T-helper 1 cell treated with Interleukin-12 subunit alpha and Interleukin-12 subunit beta and Interleukin-4 antibody, amounts not matched to agents 30 μg/mL and 1 μg/mL, for 36 hours (primary cell): ENCODE results near the gene CDYL.

Source experiments
- H3K27ac Mint-ChIP-seq: one replicate; pipeline ENCODE4 v1.8.0; 2021; ENCODE audit warnings: mild to moderate bottlenecking, mixed read lengths
- H3K27me3 Mint-ChIP-seq: one replicate; pipeline ENCODE4 v1.8.0; 2021; ENCODE audit warnings: low read depth, mixed read lengths
- H3K36me3 Mint-ChIP-seq: one replicate; pipeline ENCODE4 v1.8.0; 2021; ENCODE audit warnings: low read depth, mixed read lengths
- H3K4me1 Mint-ChIP-seq: one replicate; pipeline ENCODE4 v1.8.0; 2021; ENCODE audit warnings: low read depth, mixed read lengths
- H3K4me3 Mint-ChIP-seq: one replicate; pipeline ENCODE4 v1.8.0; 2021; ENCODE audit warnings: mild to moderate bottlenecking, moderate library complexity, mixed read lengths
- H3K9me3 Mint-ChIP-seq: one replicate; pipeline ENCODE4 v1.8.0; 2021; ENCODE audit warnings: mixed read lengths

Gene CDYL

GRCh38 chr6:4973982-4974745 lies 198.0 kb downstream of the CDYL start:
- Mint-ChIP-seq H3K27ac (no peak overlapping the region), H3K4me1 (no peaks in the 10 kb centered on the region), H3K36me3 (no peaks in the 10 kb centered on the region), H3K27me3 (no peaks in the 10 kb centered on the region), H3K9me3 (no peaks in the 10 kb centered on the region), H3K4me3 (no peak overlapping the region)

GRCh38 chr6:4974962-4975361 lies 198.8 kb downstream of the CDYL start:
- Mint-ChIP-seq H3K4me3 (no peak overlapping the region), H3K27ac (no peak overlapping the region), H3K27me3 (no peaks in the 10 kb centered on the region), H3K36me3 (no peaks in the 10 kb centered on the region), H3K4me1 (no peaks in the 10 kb centered on the region), H3K9me3 (peaks cover 5% of the 10 kb centered on the region)

GRCh38 chr6:4975506-4975905 lies 199.3 kb downstream of the CDYL start:
- Mint-ChIP-seq H3K4me3 (no peak overlapping the region), H3K27ac (no peak overlapping the region), H3K4me1 (no peaks in the 10 kb centered on the region), H3K27me3 (no peaks in the 10 kb centered on the region), H3K9me3 (peaks cover 9% of the 10 kb centered on the region), H3K36me3 (no peaks in the 10 kb centered on the region)

GRCh38 chr6:4977468-4977867 lies 201.3 kb downstream of the CDYL start:
- Mint-ChIP-seq H3K4me1 (no peaks in the 10 kb centered on the region), H3K9me3 (peaks cover 13% of the 10 kb centered on the region), H3K27ac (no peak overlapping the region), H3K27me3 (no peaks in the 10 kb centered on the region), H3K4me3 (no peak overlapping the region), H3K36me3 (no peaks in the 10 kb centered on the region)

GRCh38 chr6:4979426-4979825 lies 203.2 kb downstream of the CDYL start:
- H3K36me3 Mint-ChIP-seq: no peaks in the 10 kb centered on the region
- H3K27ac Mint-ChIP-seq: no peak overlapping the region
- H3K9me3 Mint-ChIP-seq: peaks cover 13% of the 10 kb centered on the region
- no peaks in the 10 kb centered on the region for H3K27me3 Mint-ChIP-seq
- H3K4me3 Mint-ChIP-seq: no peak overlapping the region
- no peaks in the 10 kb centered on the region for H3K4me1 Mint-ChIP-seq

- Mint-ChIP-seq H3K4me3 (no peak overlapping the region), H3K9me3 (peaks cover 13% of the 10 kb centered on the region), H3K4me1 (no peaks in the 10 kb centered on the region), H3K27me3 (no peaks in the 10 kb centered on the region), H3K27ac (no peak overlapping the region), H3K36me3 (no peaks in the 10 kb centered on the region)
These were observed 205.6 kb downstream of the CDYL start for GRCh38 chr6:4981761-4982160.

- Mint-ChIP-seq H3K4me1 (no peaks in the 10 kb centered on the region), H3K27ac (no peak overlapping the region), H3K9me3 (peaks cover 13% of the 10 kb centered on the region), H3K27me3 (no peaks in the 10 kb centered on the region), H3K36me3 (no peaks in the 10 kb centered on the region), H3K4me3 (no peak overlapping the region)
These were observed 207.1 kb downstream of the CDYL start for GRCh38 chr6:4983322-4983721.

GRCh38 chr6:4986999-4987398 lies 210.8 kb downstream of the CDYL start:
- Mint-ChIP-seq H3K27me3 (no peaks in the 10 kb centered on the region), H3K36me3 (peaks cover 2% of the 10 kb centered on the region), H3K4me3 (no peak overlapping the region), H3K4me1 (no peaks in the 10 kb centered on the region), H3K27ac (no peak overlapping the region), H3K9me3 (no peaks in the 10 kb centered on the region)

GRCh38 chr6:4987432-4987831 lies 211.2 kb downstream of the CDYL start:
- H3K4me3 Mint-ChIP-seq: no peak overlapping the region
- H3K4me1 Mint-ChIP-seq: no peaks in the 10 kb centered on the region
- no peaks in the 10 kb centered on the region for H3K9me3 Mint-ChIP-seq
- no peak overlapping the region for H3K27ac Mint-ChIP-seq
- no peaks in the 10 kb centered on the region for H3K27me3 Mint-ChIP-seq
- H3K36me3 Mint-ChIP-seq: peaks cover 2% of the 10 kb centered on the region

- Mint-ChIP-seq H3K9me3 (no peaks in the 10 kb centered on the region), H3K36me3 (peaks cover 7% of the 10 kb centered on the region), H3K27me3 (no peaks in the 10 kb centered on the region), H3K4me1 (no peaks in the 10 kb centered on the region), H3K27ac (no peak overlapping the region), H3K4me3 (no peak overlapping the region)
These were observed 218.5 kb downstream of the CDYL start for GRCh38 chr6:4994741-4995140.

GRCh38 chr6:4997862-4998261 lies 221.7 kb downstream of the CDYL start:
- H3K27ac Mint-ChIP-seq: no peak overlapping the region
- no peaks in the 10 kb centered on the region for H3K4me1 Mint-ChIP-seq
- no peaks in the 10 kb centered on the region for H3K27me3 Mint-ChIP-seq
- no peak overlapping the region for H3K4me3 Mint-ChIP-seq
- H3K36me3 Mint-ChIP-seq: peaks cover 5% of the 10 kb centered on the region
- H3K9me3 Mint-ChIP-seq: no peaks in the 10 kb centered on the region

GRCh38 chr6:4999586-4999985 lies 223.4 kb downstream of the CDYL start:
- Mint-ChIP-seq H3K27me3 (no peaks in the 10 kb centered on the region), H3K36me3 (peaks cover 5% of the 10 kb centered on the region)

GRCh38 chr6:5003604-5004372 lies 227.6 kb downstream of the CDYL start, which contains the start of gene RPP40:
Gene RPP40, minus strand, starts transcription at chr6:5004037. Its CDS starts 35 bp downstream, at chr6:5004002.
- Mint-ChIP-seq H3K36me3 (no peaks in the 10 kb centered on the region), H3K27me3 (no peaks in the 10 kb centered on the region), H3K4me3 (peak within 1 kb of the TSS; percentile 94)

More at GRCh38 chr6:4999586-4999985, 223.4 kb downstream of the CDYL start:
- Mint-ChIP-seq H3K27ac (no peak overlapping the region), H3K4me3 (no peak overlapping the region), H3K9me3 (no peaks in the 10 kb centered on the region), H3K4me1 (peaks cover 7% of the 10 kb centered on the region)

GRCh38 chr6:5004373-5005037 lies 228.3 kb downstream of the CDYL start:
- H3K9me3 Mint-ChIP-seq: no peaks in the 10 kb centered on the region
- H3K27me3 Mint-ChIP-seq: no peaks in the 10 kb centered on the region
- peak overlapping the region; percentile 86 for H3K27ac Mint-ChIP-seq
- no peaks in the 10 kb centered on the region for H3K36me3 Mint-ChIP-seq
- H3K4me1 Mint-ChIP-seq: peaks cover 9% of the 10 kb centered on the region
- H3K4me3 Mint-ChIP-seq: peak overlapping the region; percentile 94

More at GRCh38 chr6:5003604-5004372, 227.6 kb downstream of the CDYL start, which contains the start of gene RPP40:
- Mint-ChIP-seq H3K9me3 (no peaks in the 10 kb centered on the region), H3K27ac (peak within 1 kb of the TSS; percentile 91), H3K4me1 (peaks cover 9% of the 10 kb centered on the region)
